Neuronal stem cell (in vitro differentiated cells): ENCODE data around the gene COMMD7.
"Not testable (repeated sequence)": the region's sequence is repeated elsewhere in the genome, so short reads cannot be mapped to it uniquely, and the experiment has no call there.

Experiments used
- DNase-seq: peaks from one replicate; pipeline ENCODE4 v3.0.0-alpha.2; 2013; ENCODE audit warnings: low spot score
- H2AFZ ChIP-seq: one replicate; pipeline ENCODE4 v1.6.1; 2013; ENCODE audit warnings: mild to moderate bottlenecking, low read length, inconsistent platforms
- H2AK5ac ChIP-seq: 2 replicates; pipeline ENCODE4 v1.6.1; 2013; ENCODE audit warnings: low read depth, mild to moderate bottlenecking, inconsistent platforms, low read length, moderate library complexity, mixed read lengths
- H2BK120ac ChIP-seq: 2 replicates; pipeline ENCODE4 v1.6.1; 2013; ENCODE audit warnings: low read depth, mild to moderate bottlenecking, inconsistent platforms, low read length, moderate library complexity, mixed read lengths
- H2BK12ac ChIP-seq: one replicate; pipeline ENCODE4 v1.6.1; 2013; ENCODE audit warnings: low read length, inconsistent platforms
- H2BK15ac ChIP-seq: 2 replicates; pipeline ENCODE4 v1.6.1; 2013; ENCODE audit warnings: mild to moderate bottlenecking, low read length, inconsistent platforms, mixed read lengths
- H2BK5ac ChIP-seq: one replicate; pipeline ENCODE4 v1.6.1; 2013; ENCODE audit warnings: inconsistent platforms, mild to moderate bottlenecking, low read length, moderate library complexity
- H3K14ac ChIP-seq: one replicate; pipeline ENCODE4 v1.6.1; 2013; ENCODE audit warnings: low read length, inconsistent platforms
- H3K18ac ChIP-seq: 2 replicates; pipeline ENCODE4 v1.6.1; 2013; ENCODE audit warnings: low read length, inconsistent platforms
- H3K23ac ChIP-seq: 2 replicates; pipeline ENCODE4 v1.6.1; 2013; ENCODE audit warnings: low read depth, mild to moderate bottlenecking, mixed read lengths, low read length, inconsistent platforms; ENCODE audit not compliant: poor library complexity
- H3K27ac ChIP-seq: replicated peaks from 3 replicates; pipeline ENCODE4 v1.5.1; 2013; ENCODE audit warnings: low read length, inconsistent platforms
- H3K27me3 ChIP-seq, 3 experiments: 2 replicates each; pipeline ENCODE4 v1.6.1; 2013; ENCODE audit warnings: low read length in 3 of 3, mild to moderate bottlenecking in 2 of 3, inconsistent platforms in 1 of 3, low read depth in 1 of 3, mixed read lengths in 1 of 3, moderate library complexity in 1 of 3; ENCODE audit not compliant: control insufficient read depth in 3 of 3, insufficient read depth in 3 of 3
- H3K36me3 ChIP-seq, 2 donors: replicated peaks in 1 of 2; 2 replicates each; pipeline ENCODE4 v1.6.1; 2013; ENCODE audit warnings: low read length in 2 of 2; ENCODE audit not compliant: control insufficient read depth in 2 of 2, insufficient read depth in 2 of 2
- H3K4ac ChIP-seq: 2 replicates; pipeline ENCODE4 v1.6.1; 2013; ENCODE audit warnings: inconsistent platforms, mild to moderate bottlenecking, low read length, moderate library complexity
- H3K4me1 ChIP-seq, 2 donors: 1 replicate in 1 of 2; 2 replicates in 1 of 2; pipeline ENCODE4 v1.6.1; 2013; ENCODE audit warnings: low read length in 2 of 2, low read depth in 1 of 2; ENCODE audit not compliant: control insufficient read depth in 2 of 2, insufficient read depth in 1 of 2
- H3K4me2 ChIP-seq: one replicate; pipeline ENCODE4 v1.6.1; 2013; ENCODE audit warnings: mild to moderate bottlenecking, low read length, inconsistent platforms; ENCODE audit not compliant: insufficient read depth, poor library complexity, severe bottlenecking
- H3K4me3 ChIP-seq, 2 donors: 2 replicates each; pipeline ENCODE4 v1.5.1; 2013; ENCODE audit warnings: low read length in 2 of 2, mild to moderate bottlenecking in 2 of 2, inconsistent platforms in 1 of 2, moderate library complexity in 1 of 2
- H3K79me1 ChIP-seq: one replicate; pipeline ENCODE4 v1.6.1; 2013; ENCODE audit warnings: low read depth, mild to moderate bottlenecking, inconsistent platforms, low read length, moderate library complexity
- H3K9ac ChIP-seq: one replicate; pipeline ENCODE4 v1.6.1; 2013; ENCODE audit warnings: mild to moderate bottlenecking, low read depth, low read length, inconsistent platforms; ENCODE audit not compliant: poor library complexity
- H3K9me3 ChIP-seq, 2 donors: replicated peaks in 1 of 2; 2 replicates each; pipeline versions ENCODE3 to v1.6.1; 2013; ENCODE audit warnings: low read length in 2 of 2, mild to moderate bottlenecking in 2 of 2, inconsistent platforms in 1 of 2, low read depth in 1 of 2, mixed read lengths in 1 of 2, moderate library complexity in 1 of 2; ENCODE audit not compliant: control insufficient read depth in 2 of 2, insufficient read depth in 1 of 2
- H4K8ac ChIP-seq: one replicate; pipeline ENCODE4 v1.6.1; 2013; ENCODE audit warnings: low read depth, mild to moderate bottlenecking, inconsistent platforms, low read length, moderate library complexity
- H4K91ac ChIP-seq: one replicate; pipeline ENCODE4 v1.6.1; 2013; ENCODE audit warnings: low read length, low read depth, mild to moderate bottlenecking, inconsistent platforms; ENCODE audit not compliant: poor library complexity
- WGBS, 2 donors: extraction: QIAGEN DNeasy Blood & Tissue Kit; methylation state at CpG; one replicate each; pipeline ENCODE4 v1.1.7; 2013; ENCODE audit warnings: missing lambda C conversion rate in 2 of 2, mixed read lengths in 1 of 2; ENCODE audit not compliant: insufficient read length in 2 of 2, insufficient replicate concordance in 1 of 2; ENCODE audit errors: extremely low coverage in 2 of 2; 5-methylcytosine and 5-hydroxymethylcytosine counted together

COMMD7 gene

DNA sequence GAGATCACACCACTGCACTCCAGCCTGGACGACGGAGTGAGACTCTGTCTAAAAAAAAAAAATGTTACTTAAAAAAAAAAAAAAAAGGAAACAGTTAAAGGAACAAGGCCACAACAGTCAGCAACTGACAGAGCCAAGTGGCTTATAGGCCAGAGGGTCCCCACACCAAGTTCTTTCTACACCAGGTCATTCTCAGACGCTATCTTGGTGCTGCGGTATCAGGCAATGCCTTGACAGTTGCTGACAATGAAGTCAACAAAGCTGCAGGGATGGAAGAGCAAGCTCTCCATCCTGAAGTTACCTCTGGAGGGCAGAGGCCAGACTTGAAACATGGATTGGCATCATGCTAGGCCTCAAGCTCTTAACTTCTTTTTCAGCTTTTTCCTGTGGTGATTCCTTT lies 31.9 kb downstream of the COMMD7 start:
- no peak for DNase-seq
- Histone ChIP-seq H3K36me3 (peaks cover 0 to 2% of the 10 kb centered on the region in 2 donors), H3K23ac (no peak overlapping the region), H3K9me3 (no peaks in the 10 kb centered on the region), H3K14ac (no peak overlapping the region), H2BK5ac (no peak overlapping the region), H3K79me1 (peaks cover 2% of the 10 kb centered on the region), H2BK120ac (no peak overlapping the region), H4K91ac (no peak overlapping the region), H2BK15ac (no peak overlapping the region), H2AFZ (no peak overlapping the region), H4K8ac (no peak overlapping the region), H3K4me2 (no peak overlapping the region), H2BK12ac (no peak overlapping the region), H3K18ac (no peak overlapping the region), H3K4ac (no peak overlapping the region), H3K27ac (no peak overlapping the region), H2AK5ac (no peak overlapping the region), H3K4me3 (no peak overlapping the region), H3K4me1 (peaks cover 0 to 3% of the 10 kb centered on the region in 2 donors), H3K9ac (no peak overlapping the region), H3K27me3 (no peaks in the 10 kb centered on the region)
- WGBS, 2 donors, result no CpG with 5 or more reads among the region's 4 CpGs

GRCh38 chr20:32709632-32710121 lies 33.6 kb downstream of the COMMD7 start:
- Histone ChIP-seq H3K36me3 (peaks cover 4 to 6% of the 10 kb centered on the region in 2 donors), H2BK5ac (no peak overlapping the region), H3K27ac (no peak overlapping the region), H2BK120ac (no peak overlapping the region), H3K4me2 (no peak overlapping the region), H2BK12ac (no peak overlapping the region), H3K27me3 (no peaks in the 10 kb centered on the region), H3K4me1 (peaks cover 0 to 5% of the 10 kb centered on the region in 2 donors), H3K4me3 (no peak overlapping the region), H2BK15ac (no peak overlapping the region), H2AK5ac (no peak overlapping the region), H3K18ac (no peak overlapping the region), H4K8ac (no peak overlapping the region), H3K4ac (no peak overlapping the region), H3K9ac (no peak overlapping the region), H4K91ac (no peak overlapping the region), H3K14ac (no peak overlapping the region), H2AFZ (no peak overlapping the region), H3K23ac (no peak overlapping the region), H3K9me3 (no peaks in the 10 kb centered on the region), H3K79me1 (peaks cover 2% of the 10 kb centered on the region)
- no CpG with 5 or more reads among the region's 5 CpGs for WGBS, 2 donors
- DNase-seq, result no peak

- H4K8ac ChIP-seq, H3K18ac ChIP-seq, H2BK15ac ChIP-seq, H3K27me3 ChIP-seq, H3K4me2 ChIP-seq, H3K9me3 ChIP-seq, H3K14ac ChIP-seq, H3K4me1 ChIP-seq, H2AFZ ChIP-seq, H2BK120ac ChIP-seq, H3K4ac ChIP-seq, H3K23ac ChIP-seq, H4K91ac ChIP-seq, H2AK5ac ChIP-seq, DNase-seq, H3K79me1 ChIP-seq, H3K9ac ChIP-seq, H2BK5ac ChIP-seq, H2BK12ac ChIP-seq, H3K4me3 ChIP-seq, H3K27ac ChIP-seq: not testable (repeated sequence)
- peaks cover 8 to 12% of the 10 kb centered on the region in 2 donors for H3K36me3 ChIP-seq
- WGBS, 2 donors, result no CpG with 5 or more reads among the region's 15 CpGs
Observed at GRCh38 chr20:32709029-32709631, 34.1 kb downstream of the COMMD7 start.

- Histone ChIP-seq H2AFZ (no peak overlapping the region), H4K8ac (no peak overlapping the region), H3K18ac (no peak overlapping the region), H3K4me2 (no peak overlapping the region), H2BK120ac (no peak overlapping the region), H2BK12ac (no peak overlapping the region), H3K27ac (no peak overlapping the region), H3K14ac (no peak overlapping the region), H2AK5ac (no peak overlapping the region), H3K4me1 (peaks cover 5% of the 10 kb centered on the region in 2 donors), H3K4me3 (no peak overlapping the region), H3K27me3 (no peaks in the 10 kb centered on the region), H3K9me3 (no peaks in the 10 kb centered on the region), H3K23ac (no peak overlapping the region), H2BK15ac (no peak overlapping the region), H3K4ac (no peak overlapping the region), H3K36me3 (peaks cover 8 to 21% of the 10 kb centered on the region in 2 donors), H2BK5ac (no peak overlapping the region), H3K9ac (no peak overlapping the region), H4K91ac (no peak overlapping the region), H3K79me1 (no peaks in the 10 kb centered on the region)
- no peak for DNase-seq
- no CpG with 5 or more reads among the region's 5 CpGs for WGBS, 2 donors
Observed at GRCh38 chr20:32707691-32708581, 35.3 kb downstream of the COMMD7 start.
